GM19025 (cell line): Measurements from ENCODE around the gene MPEG1.

Source experiments
- ATAC-seq: cut with Tn5 transposase; IDR thresholded peaks from one replicate; pipeline ENCODE4 v1.9.1; 2021; ENCODE audit warnings: mild to moderate bottlenecking, low read depth, moderate library complexity; ENCODE audit not compliant: unreplicated experiment

The MPEG1 gene

GRCh38 chr11:59173080-59173963 is 39.4 kb downstream of the MPEG1 start:
- ATAC-seq = peak; percentile 4

DNA sequence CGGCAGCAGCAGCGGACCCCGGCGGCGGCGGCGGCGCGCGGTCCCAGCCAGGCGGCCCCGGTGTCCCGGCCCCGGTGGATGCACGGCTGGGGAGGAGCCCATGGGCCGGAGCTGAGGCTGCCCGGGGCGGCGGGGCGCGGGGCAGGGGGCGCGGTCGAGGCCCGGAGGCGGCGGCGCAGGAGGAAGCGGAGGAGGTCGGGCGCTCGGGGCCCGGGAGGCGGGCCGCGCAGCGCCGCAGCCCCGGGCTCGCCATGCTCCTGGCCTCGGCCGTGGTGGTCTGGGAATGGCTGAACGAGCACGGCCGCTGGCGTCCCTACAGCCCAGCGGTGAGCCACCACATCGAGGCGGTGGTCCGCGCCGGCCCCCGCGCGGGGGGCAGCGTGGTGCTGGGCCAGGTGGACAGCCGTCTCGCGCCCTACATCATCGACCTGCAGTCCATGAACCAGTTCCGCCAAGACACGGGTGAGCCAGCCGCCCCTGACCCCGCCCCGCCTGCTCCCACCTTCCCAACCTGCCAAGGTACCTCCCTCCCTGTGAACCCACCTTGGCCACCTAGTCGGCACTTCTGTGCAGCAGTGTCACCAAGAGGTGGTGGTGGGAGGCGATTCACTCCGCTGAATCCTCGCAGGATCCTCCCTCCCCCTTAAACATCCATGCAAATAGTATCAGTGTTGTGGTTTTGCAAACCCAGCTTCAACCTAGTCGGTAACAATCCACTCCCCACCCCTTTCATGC is 40.2 kb downstream of the MPEG1 start:
- ATAC-seq = peak; percentile 29

DNA sequence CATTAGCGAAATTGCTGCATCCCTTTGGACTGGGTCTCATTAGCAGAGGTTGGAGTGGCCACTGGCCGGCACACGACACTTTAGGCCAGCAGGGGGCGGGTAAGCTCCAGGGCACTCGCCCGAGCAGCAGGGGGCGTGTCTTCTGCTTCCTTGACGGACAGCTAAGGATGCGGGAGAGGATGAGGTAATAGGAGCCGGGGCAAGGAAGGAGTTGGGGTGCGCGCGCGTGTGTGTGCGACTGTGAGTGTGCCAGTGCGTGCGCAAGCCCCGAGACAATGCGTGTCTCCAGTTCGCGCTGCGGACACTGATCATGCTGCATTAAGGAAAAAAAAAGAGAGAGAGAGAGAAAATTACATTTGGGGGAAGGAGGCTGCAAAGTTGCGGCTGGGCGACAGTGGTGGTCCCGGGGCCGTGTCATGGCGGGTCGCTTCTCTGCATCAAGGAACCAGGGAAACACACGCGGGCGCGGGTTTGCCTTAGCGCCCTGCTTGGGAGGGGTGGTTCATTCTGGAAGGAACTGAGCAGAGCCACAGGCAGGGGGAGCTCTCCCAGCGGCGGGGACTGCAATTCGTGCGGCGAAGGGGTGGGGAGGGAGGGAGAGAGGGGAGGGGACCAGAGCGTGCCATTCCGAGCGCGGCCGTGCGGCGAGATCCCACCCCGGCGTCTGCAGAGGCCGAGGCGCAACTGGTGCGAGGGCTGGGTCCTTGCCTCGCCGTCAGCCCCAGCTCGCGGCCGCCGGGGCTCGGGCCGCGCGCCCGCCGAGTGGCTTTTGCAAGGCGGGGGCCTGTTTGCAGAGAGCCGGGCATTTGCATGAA is 41.0 kb downstream of the MPEG1 start, which contains the start of gene DTX4:
TSS of gene DTX4 (plus strand) at position 625 of the 815 bp plus-strand sequence. CDS start 464 bp downstream, outside the sequence.
- ATAC-seq = peak; percentile 62

- no peak for ATAC-seq
Measured at GRCh38 chr11:59164028-59164427, 48.7 kb downstream of the MPEG1 start.
